Cardiac muscle cell (in vitro differentiated cells and primary cell): ENCODE results near the gene RNF121. TPM values are rescaled to one million over a fixed set of nuclear protein-coding genes. Genes with fewer than 3 reads are reported as not detected.

Source experiments
- DNase-seq, 2 donors: peaks; one replicate each; pipeline versions ENCODE4 v3.0.0 to v3.0.0-alpha.2; 2010 to 2017; ENCODE audit warnings: low read depth in 1 of 2, low spot score in 1 of 2
- H3K27ac ChIP-seq: fragments of 200-600 bp; sonication (generic); 2 replicates; pipeline ENCODE4 v1.5.1; 2016
- H3K27me3 ChIP-seq: fragments of 200-600 bp; sonication (generic); 2 replicates; pipeline ENCODE4 v1.6.0; 2016; ENCODE audit warnings: control low read depth
- H3K36me3 ChIP-seq: fragments of 200-600 bp; sonication (generic); 2 replicates; pipeline ENCODE4 v1.5.1; 2016; ENCODE audit warnings: control low read depth
- H3K4me1 ChIP-seq: fragments of 200-600 bp; sonication (generic); 2 replicates; pipeline ENCODE4 v1.8.1; 2017; ENCODE audit warnings: low read depth, mild to moderate bottlenecking, mixed run types
- H3K4me3 ChIP-seq: fragments of 200-600 bp; sonication (generic); 2 replicates; pipeline ENCODE4 v1.5.1; 2016; ENCODE audit warnings: mild to moderate bottlenecking
- H3K9me3 ChIP-seq: fragments of 200-600 bp; sonication (generic); 2 replicates; pipeline ENCODE4 v1.5.1; 2017; ENCODE audit warnings: low read depth, mild to moderate bottlenecking, control low read depth
- CTCF ChIP-seq: IDR thresholded peaks from 2 replicates; pipeline ENCODE4 v1.5.1; 2012; ENCODE audit warnings: low read depth, mild to moderate bottlenecking, low read length
- polyA plus RNA-seq: library from polyadenylated mRNA; unstranded; fragments of >200 nt; fragmentation: Nextera tagmentation; extraction: Ambion mirVana; gene quantifications from 2 replicates; pipeline ENCODE4 v1.2.1, GENCODE V29; 2016
- total RNA-seq: library from RNA; depleted of rRNA; stranded (reverse); fragments of >200 nt; gene quantifications from 2 replicates; pipeline ENCODE4 v1.2.3, GENCODE V29; 2016

The RNF121 gene
- total and polyA plus RNA-seq, 2 experiments from 2014 or later = 16.2 to 27.7 TPM

GRCh38 chr11:72030472-72031045, 101.7 kb downstream of the RNF121 start:
- H3K4me1 ChIP-seq = no peaks in the 10 kb centered on the region
- no peak for DNase-seq
- H3K36me3 ChIP-seq = peaks cover 57% of the 10 kb centered on the region
- no peak for TF ChIP-seq CTCF
- no peak overlapping the region for H3K4me3 ChIP-seq
- no peaks in the 10 kb centered on the region for H3K9me3 ChIP-seq
- H3K27ac ChIP-seq = no peak overlapping the region
- no peaks in the 10 kb centered on the region for H3K27me3 ChIP-seq

- Histone ChIP-seq H3K4me1 (peaks cover 28% of the 10 kb centered on the region), H3K9me3 (no peaks in the 10 kb centered on the region), H3K4me3 (no peak overlapping the region), H3K36me3 (peaks cover 22% of the 10 kb centered on the region), H3K27ac (peak overlapping the region; percentile 98), H3K27me3 (no peaks in the 10 kb centered on the region)
- no peak for TF ChIP-seq CTCF
- no peak for DNase-seq
Measured at GRCh38 chr11:72036687-72037086, 107.8 kb downstream of the RNF121 start.

- H3K27ac ChIP-seq = peak overlapping the region; percentile 98
- H3K4me3 ChIP-seq = no peak overlapping the region
- peaks cover 18% of the 10 kb centered on the region for H3K36me3 ChIP-seq
- no peak for DNase-seq
- peaks cover 34% of the 10 kb centered on the region for H3K4me1 ChIP-seq
- no peaks in the 10 kb centered on the region for H3K27me3 ChIP-seq
- H3K9me3 ChIP-seq = no peaks in the 10 kb centered on the region
- no peak for TF ChIP-seq CTCF
Measured at GRCh38 chr11:72037554-72038311, 108.9 kb downstream of the RNF121 start.

GRCh38 chr11:72038491-72038890, 109.6 kb downstream of the RNF121 start:
- Histone ChIP-seq H3K4me1 (peaks cover 34% of the 10 kb centered on the region), H3K4me3 (peak overlapping the region; percentile 65), H3K36me3 (peaks cover 13% of the 10 kb centered on the region), H3K27ac (peak overlapping the region; percentile 98), H3K9me3 (no peaks in the 10 kb centered on the region), H3K27me3 (no peaks in the 10 kb centered on the region)
- no peak for TF ChIP-seq CTCF
- peak in 1 of 2 donors; percentile 77 for DNase-seq

- peak overlapping the region; percentile 98 for H3K27ac ChIP-seq
- H3K4me1 ChIP-seq = peaks cover 34% of the 10 kb centered on the region
- DNase-seq = peak; percentile 27 to 65
- no peak for TF ChIP-seq CTCF
- peak overlapping the region; percentile 65 for H3K4me3 ChIP-seq
- H3K27me3 ChIP-seq = no peaks in the 10 kb centered on the region
- H3K36me3 ChIP-seq = peaks cover 6% of the 10 kb centered on the region
- no peaks in the 10 kb centered on the region for H3K9me3 ChIP-seq
Measured at GRCh38 chr11:72039031-72039855, 110.4 kb downstream of the RNF121 start.
